Tibial nerve (tissue), 4 donors: ENCODE measurements around the gene KRAS.

Source experiments
- EP300 ChIP-seq, 2 donors: sonication (generic); formaldehyde crosslinking; IDR thresholded peaks; one replicate each; pipeline ENCODE4 v1.6.1; 2017; ENCODE audit warnings: antibody characterized with exemption in 2 of 2, mild to moderate bottlenecking in 1 of 2
- POLR2A ChIP-seq, 2 donors: fragments of 450-650 bp; IDR thresholded peaks; one replicate each; pipeline ENCODE4 v1.6.1; 2017; ENCODE audit warnings: antibody characterized with exemption in 2 of 2, mild to moderate bottlenecking in 2 of 2, moderate library complexity in 2 of 2
- TF ChIP-seq, protein P1 (sequence below), 5 experiments: fragments of 200-600 bp in 3 of 5; fragments of 450-650 bp in 2 of 5; sonication (generic) in 3 of 5; IDR thresholded peaks; one replicate each; pipeline ENCODE4 v1.5.1; 2016 to 2019; ENCODE audit warnings: antibody characterized with exemption in 5 of 5, mild to moderate bottlenecking in 3 of 5, moderate library complexity in 2 of 5

DNA sequence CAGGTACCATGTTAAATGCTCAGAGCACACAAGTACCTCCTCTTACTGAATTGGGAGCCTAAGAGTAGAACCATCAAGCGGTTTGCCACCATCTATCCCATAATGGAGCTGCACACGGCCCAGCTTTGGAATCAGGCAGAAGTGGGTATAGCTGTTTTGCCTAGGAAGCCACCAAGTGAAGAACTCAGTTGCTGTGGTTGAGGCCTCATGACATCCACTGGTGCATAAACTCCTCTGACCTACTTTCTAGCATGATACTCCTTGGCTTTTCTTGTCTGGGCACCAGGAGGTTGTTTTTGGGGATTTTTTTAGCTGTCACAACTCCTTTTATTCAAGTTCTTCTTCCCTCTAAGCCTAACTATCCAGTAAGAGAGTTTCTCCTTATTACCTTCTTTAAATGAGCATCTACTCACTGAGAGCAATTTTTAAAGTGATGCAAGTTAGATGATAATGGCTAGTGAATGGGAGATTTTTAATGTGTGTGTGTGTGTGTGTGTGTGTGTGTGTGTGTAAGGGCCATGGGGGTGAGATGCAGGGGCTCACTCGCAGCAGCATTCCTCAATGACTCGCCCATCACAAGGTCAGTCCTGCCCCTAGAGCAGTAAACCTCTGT is 20.9 kb upstream of the KRAS start:
- TF ChIP-seq POLR2A (IDR thresholded peaks at IDR 0.05), result no peak
- TF ChIP-seq, protein P1, sequence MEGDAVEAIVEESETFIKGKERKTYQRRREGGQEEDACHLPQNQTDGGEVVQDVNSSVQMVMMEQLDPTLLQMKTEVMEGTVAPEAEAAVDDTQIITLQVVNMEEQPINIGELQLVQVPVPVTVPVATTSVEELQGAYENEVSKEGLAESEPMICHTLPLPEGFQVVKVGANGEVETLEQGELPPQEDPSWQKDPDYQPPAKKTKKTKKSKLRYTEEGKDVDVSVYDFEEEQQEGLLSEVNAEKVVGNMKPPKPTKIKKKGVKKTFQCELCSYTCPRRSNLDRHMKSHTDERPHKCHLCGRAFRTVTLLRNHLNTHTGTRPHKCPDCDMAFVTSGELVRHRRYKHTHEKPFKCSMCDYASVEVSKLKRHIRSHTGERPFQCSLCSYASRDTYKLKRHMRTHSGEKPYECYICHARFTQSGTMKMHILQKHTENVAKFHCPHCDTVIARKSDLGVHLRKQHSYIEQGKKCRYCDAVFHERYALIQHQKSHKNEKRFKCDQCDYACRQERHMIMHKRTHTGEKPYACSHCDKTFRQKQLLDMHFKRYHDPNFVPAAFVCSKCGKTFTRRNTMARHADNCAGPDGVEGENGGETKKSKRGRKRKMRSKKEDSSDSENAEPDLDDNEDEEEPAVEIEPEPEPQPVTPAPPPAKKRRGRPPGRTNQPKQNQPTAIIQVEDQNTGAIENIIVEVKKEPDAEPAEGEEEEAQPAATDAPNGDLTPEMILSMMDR (IDR thresholded peaks at IDR 0.05), result no peak
- no peak for TF ChIP-seq EP300 (IDR thresholded peaks at IDR 0.05)
